ENCODE measurements around the gene LRRC32. TPM values are rescaled to one million over a fixed set of nuclear protein-coding genes. Genes with fewer than 3 reads are reported as not detected.
"Not testable (repeated sequence)": the region's sequence is repeated elsewhere in the genome, so short reads cannot be mapped to it uniquely, and the experiment has no call there.

The LRRC32 gene
- total RNA-seq, 2 experiments from 2014 or later = 0.32 to 4.7 TPM

GRCh38 chr11:76619801-76620200 lies 50.7 kb downstream of the LRRC32 start:
- H3K36me3 Mint-ChIP-seq; H3K9me3 Mint-ChIP-seq (ENCODE audit: low read depth); H3K27ac Mint-ChIP-seq; DNase-seq; H3K4me3 Mint-ChIP-seq; CTCF ChIA-PET; H3K4me1 Mint-ChIP-seq; ATAC-seq: not testable (repeated sequence)
- H3K27me3 Mint-ChIP-seq = peaks cover 19% of the 10 kb centered on the region

- DNase-seq (no peak), ATAC-seq (no peak)
- Mint-ChIP-seq H3K4me3 (no peak overlapping the region), H3K4me1 (no peaks in the 10 kb centered on the region), H3K27me3 (peaks cover 12% of the 10 kb centered on the region), H3K36me3 (peaks cover 1% of the 10 kb centered on the region), H3K27ac (no peak overlapping the region), H3K9me3 (ENCODE audit: low read depth) (peaks cover 3% of the 10 kb centered on the region)
- CTCF ChIA-PET = no interaction called here
These were observed 52.8 kb downstream of the LRRC32 start for GRCh38 chr11:76617553-76618265.

- Mint-ChIP-seq H3K36me3 (peaks cover 1% of the 10 kb centered on the region), H3K27me3 (peaks cover 9% of the 10 kb centered on the region), H3K9me3 (ENCODE audit: low read depth) (peaks cover 3% of the 10 kb centered on the region), H3K4me1 (no peaks in the 10 kb centered on the region), H3K27ac (no peak overlapping the region), H3K4me3 (no peak overlapping the region)
- DNase-seq (no peak), ATAC-seq (no peak)
- CTCF ChIA-PET = no interaction called here
These were observed 53.6 kb downstream of the LRRC32 start for GRCh38 chr11:76616676-76617552.

GRCh38 chr11:76615950-76616349 lies 54.6 kb downstream of the LRRC32 start:
- no peak overlapping the region for H3K27ac Mint-ChIP-seq
- H3K4me1 Mint-ChIP-seq = peaks cover 1% of the 10 kb centered on the region
- no peak overlapping the region for H3K4me3 Mint-ChIP-seq
- CTCF ChIA-PET = no interaction called here
- peaks cover 1% of the 10 kb centered on the region for H3K36me3 Mint-ChIP-seq
- ATAC-seq (no peak), DNase-seq (no peak)
- peaks cover 3% of the 10 kb centered on the region for H3K9me3 Mint-ChIP-seq (ENCODE audit: low read depth)
- H3K27me3 Mint-ChIP-seq = peaks cover 7% of the 10 kb centered on the region

GRCh38 chr11:76614471-76615179 lies 55.9 kb downstream of the LRRC32 start:
- CTCF ChIA-PET = no interaction called here
- peaks cover 4% of the 10 kb centered on the region for H3K27me3 Mint-ChIP-seq
- no peak overlapping the region for H3K4me3 Mint-ChIP-seq
- no peak for ATAC-seq
- peaks cover 1% of the 10 kb centered on the region for H3K36me3 Mint-ChIP-seq
- peaks cover 3% of the 10 kb centered on the region for H3K9me3 Mint-ChIP-seq (ENCODE audit: low read depth)
- peaks cover 1% of the 10 kb centered on the region for H3K4me1 Mint-ChIP-seq
- no peak overlapping the region for H3K27ac Mint-ChIP-seq
- DNase-seq = no peak

- DNase-seq (no peak), ATAC-seq (no peak)
- Mint-ChIP-seq H3K4me1 (peaks cover 1% of the 10 kb centered on the region), H3K36me3 (peaks cover 1% of the 10 kb centered on the region), H3K9me3 (ENCODE audit: low read depth) (peaks cover 3% of the 10 kb centered on the region), H3K4me3 (no peak overlapping the region), H3K27ac (no peak overlapping the region), H3K27me3 (peaks cover 4% of the 10 kb centered on the region)
- CTCF ChIA-PET = no interaction called here
These were observed 56.6 kb downstream of the LRRC32 start for GRCh38 chr11:76613901-76614300.

GRCh38 chr11:76612226-76612625 lies 58.3 kb downstream of the LRRC32 start:
- Mint-ChIP-seq H3K27ac (no peak overlapping the region), H3K36me3 (no peaks in the 10 kb centered on the region), H3K4me3 (no peak overlapping the region), H3K9me3 (ENCODE audit: low read depth) (no peaks in the 10 kb centered on the region), H3K4me1 (peaks cover 1% of the 10 kb centered on the region), H3K27me3 (peaks cover 2% of the 10 kb centered on the region)
- ATAC-seq (no peak), DNase-seq (no peak)
- CTCF ChIA-PET = interaction anchor here (1.2 kb wide), 1 partner anchor 159 kb away, joined by 3 read pairs; no protein-coding TSS in a partner anchor

GRCh38 chr11:76610871-76611475 lies 59.6 kb downstream of the LRRC32 start:
- CTCF ChIA-PET = interaction anchor here (1.2 kb wide), 1 partner anchor 160 kb away, joined by 3 read pairs; no protein-coding TSS in a partner anchor
- H3K27me3 Mint-ChIP-seq = peaks cover under 1% of the 10 kb centered on the region
- H3K36me3 Mint-ChIP-seq = no peaks in the 10 kb centered on the region
- no peak for DNase-seq
- no peak overlapping the region for H3K27ac Mint-ChIP-seq
- H3K4me1 Mint-ChIP-seq = peaks cover 1% of the 10 kb centered on the region
- H3K9me3 Mint-ChIP-seq (ENCODE audit: low read depth) = no peaks in the 10 kb centered on the region
- no peak overlapping the region for H3K4me3 Mint-ChIP-seq
- no peak for ATAC-seq

- H3K27me3 Mint-ChIP-seq = no peaks in the 10 kb centered on the region
- H3K9me3 Mint-ChIP-seq (ENCODE audit: low read depth) = no peaks in the 10 kb centered on the region
- no peak overlapping the region for H3K27ac Mint-ChIP-seq
- DNase-seq = no peak
- CTCF ChIA-PET = no interaction called here
- peaks cover 1% of the 10 kb centered on the region for H3K4me1 Mint-ChIP-seq
- no peak for ATAC-seq
- no peak overlapping the region for H3K4me3 Mint-ChIP-seq
- H3K36me3 Mint-ChIP-seq = no peaks in the 10 kb centered on the region
These were observed 60.2 kb downstream of the LRRC32 start for GRCh38 chr11:76610371-76610770.

GRCh38 chr11:76609736-76610370 lies 60.7 kb downstream of the LRRC32 start:
- H3K27ac Mint-ChIP-seq = no peak overlapping the region
- no peaks in the 10 kb centered on the region for H3K9me3 Mint-ChIP-seq (ENCODE audit: low read depth)
- ATAC-seq (no peak), DNase-seq (no peak)
- H3K4me3 Mint-ChIP-seq = no peak overlapping the region
- H3K4me1 Mint-ChIP-seq = peaks cover 1% of the 10 kb centered on the region
- no peaks in the 10 kb centered on the region for H3K27me3 Mint-ChIP-seq
- H3K36me3 Mint-ChIP-seq = no peaks in the 10 kb centered on the region
- CTCF ChIA-PET = no interaction called here

GRCh38 chr11:76608879-76609460 lies 61.6 kb downstream of the LRRC32 start:
- not testable (repeated sequence) for DNase-seq; H3K4me3 Mint-ChIP-seq; ATAC-seq; H3K36me3 Mint-ChIP-seq; H3K4me1 Mint-ChIP-seq; H3K27me3 Mint-ChIP-seq; H3K9me3 Mint-ChIP-seq (ENCODE audit: low read depth); H3K27ac Mint-ChIP-seq
- CTCF ChIA-PET = interaction anchor here (0.6 kb wide), 1 partner anchor 10 kb away, joined by 3 read pairs; no protein-coding TSS in a partner anchor

GRCh38 chr11:76608228-76608627 lies 62.3 kb downstream of the LRRC32 start:
- not testable (repeated sequence) for ATAC-seq, H3K4me3 Mint-ChIP-seq

More at GRCh38 chr11:76608228-76608627, 62.3 kb downstream of the LRRC32 start:
- H3K27ac Mint-ChIP-seq; H3K27me3 Mint-ChIP-seq; H3K9me3 Mint-ChIP-seq (ENCODE audit: low read depth); H3K36me3 Mint-ChIP-seq; H3K4me1 Mint-ChIP-seq; DNase-seq: not testable (repeated sequence)
- CTCF ChIA-PET = interaction anchor here (0.6 kb wide), 1 partner anchor 9 kb away, joined by 3 read pairs; no protein-coding TSS in a partner anchor

Measured in activated CD8-positive, alpha-beta memory T cell treated with anti-CD3 and anti-CD28 coated beads, Interleukin-2, amount 10 ng/mL, durations not matched to agents 7 days and 5 days (primary cell).